ENCODE results near the gene RASSF1. TPM values are rescaled to one million over a fixed set of nuclear protein-coding genes. Genes with fewer than 3 reads are reported as not detected.

RASSF1 gene
- total RNA-seq, result 10 to 100 TPM; 21.3 to 31.0 TPM

GRCh38 chr3:50340448-50341329, at the start of gene RASSF1:
RASSF1 (minus strand) TSS chr3:50340836; CDS start chr3:50340805, 31 bp downstream.

GRCh38 chr3:50358911-50359759, 18.5 kb upstream of the RASSF1 start, which contains the start of gene TMEM115:
TMEM115 (minus strand) TSS chr3:50359521; CDS start chr3:50359063, 458 bp downstream.

GRCh38 chr3:50350527-50351322, 10.1 kb upstream of the RASSF1 start, which contains the start of the genes CYB561D2 and NPRL2:
CYB561D2 (plus strand) TSS chr3:50350862; CDS start chr3:50351434, 572 bp downstream.
NPRL2 (minus strand) TSS chr3:50350775; CDS start chr3:50350652, 123 bp downstream.

GRCh38 chr3:50345586-50346234, 5.1 kb upstream of the RASSF1 start, which contains the start of gene ZMYND10:
ZMYND10 (minus strand) TSS chr3:50345732; CDS start chr3:50345579, 153 bp downstream.

GRCh38 chr3:50327943-50328691, 12.5 kb downstream of the RASSF1 start, which contains the start of gene TUSC2:
TUSC2 (minus strand) TSS chr3:50328223; CDS start chr3:50328099, 124 bp downstream.

GRCh38 chr3:50322386-50323091, 18.1 kb downstream of the RASSF1 start, which contains the start of gene HYAL2:
HYAL2 (minus strand) TSS chr3:50322745; CDS start chr3:50320489, 2,256 bp downstream.

GRCh38 chr3:50303013-50303815, 37.4 kb downstream of the RASSF1 start, which contains the start of gene HYAL1:
HYAL1 (minus strand) TSS chr3:50303574; CDS start chr3:50302956, 618 bp downstream.

GRCh38 chr3:50298836-50299637, 41.6 kb downstream of the RASSF1 start, which contains the start of the genes HYAL3 and NAA80:
HYAL3 (minus strand) TSS chr3:50299405; CDS start chr3:50295602, 3,803 bp downstream.
NAA80 (minus strand) TSS chr3:50299405; CDS start chr3:50297463, 1,942 bp downstream.

GRCh38 chr3:50292159-50293078, 48.2 kb downstream of the RASSF1 start, which contains the start of gene IFRD2:
IFRD2 (minus strand) TSS chr3:50292429; CDS start chr3:50292274, 155 bp downstream.

Other genes starting within 250 kb of the RASSF1 start
- gene SEMA3F, start 185.5 kb downstream of the RASSF1 start, total RNA-seq, result under 1 TPM in 1 of 2 donors, not detected in 1; under 0.01 TPM
- gene GNAT1, start 149.2 kb downstream of the RASSF1 start, total RNA-seq, result not detected
- not detected for gene SLC38A3, start 135.6 kb downstream of the RASSF1 start, total RNA-seq
- gene GNAI2, start 104.6 kb downstream of the RASSF1 start, total RNA-seq, result 100 to 1,000 TPM; 195 to 230 TPM
- 1 to 10 TPM; 3.8 to 5.3 TPM for gene SEMA3B, start 71.7 kb downstream of the RASSF1 start, total RNA-seq
- gene LSMEM2, start 61.7 kb downstream of the RASSF1 start, total RNA-seq, result not detected
- gene IFRD2, start 48.4 kb downstream of the RASSF1 start, total RNA-seq, result 100 to 1,000 TPM in 1 of 2 donors, 10 to 100 TPM in 1; 63.7 to 120 TPM
- gene HYAL3, start 41.4 kb downstream of the RASSF1 start, total RNA-seq, result 1 to 10 TPM; 5.2 to 6.0 TPM
- 1 to 10 TPM; 4.7 to 5.9 TPM for gene NAA80, start 41.4 kb downstream of the RASSF1 start, total RNA-seq
- 1 to 10 TPM in 1 of 2 donors, under 1 TPM in 1; 0.67 to 1.4 TPM for gene HYAL1, start 37.3 kb downstream of the RASSF1 start, total RNA-seq
- gene HYAL2, start 18.1 kb downstream of the RASSF1 start, total RNA-seq, result 10 to 100 TPM; 47.1 to 53.6 TPM
- 10 to 100 TPM; 19.3 to 24.1 TPM for gene TUSC2, start 12.6 kb downstream of the RASSF1 start, total RNA-seq
- under 1 TPM; 0.67 to 0.69 TPM for gene ZMYND10, start 4.9 kb upstream of the RASSF1 start, total RNA-seq
- gene NPRL2, start 9.9 kb upstream of the RASSF1 start, total RNA-seq, result 10 to 100 TPM; 24.0 to 24.1 TPM
- 10 to 100 TPM; 16.5 to 31.6 TPM for gene CYB561D2, start 10.0 kb upstream of the RASSF1 start, total RNA-seq
- 10 to 100 TPM; 54.0 to 72.9 TPM for gene TMEM115, start 18.7 kb upstream of the RASSF1 start, total RNA-seq
- gene CACNA2D2, start 162.8 kb upstream of the RASSF1 start, total RNA-seq, result not detected
- gene C3orf18, start 226.9 kb upstream of the RASSF1 start, total RNA-seq, result 10 to 100 TPM in 1 of 2 donors, 1 to 10 TPM in 1; 7.7 to 14.8 TPM
- gene HEMK1, start 228.7 kb upstream of the RASSF1 start, total RNA-seq, result 1 to 10 TPM; 6.0 to 6.2 TPM

Data from melanocyte of skin (primary cell).